Measurements from ENCODE around the gene KIAA1755.

- TF ChIP-seq CTCF (IDR thresholded peaks at IDR 0.05) (no peak), SIN3A (IDR thresholded peaks at IDR 0.05; ENCODE audit: borderline replicate concordance, low read depth, low read length) (no peak), EP300 (IDR thresholded peaks at IDR 0.05; ENCODE audit: borderline replicate concordance in 1 of 2, low read depth in 1 of 2, low read length in 1 of 2) (no peak), POLR2AphosphoS5 (IDR thresholded peaks at IDR 0.05; ENCODE audit: low read depth, low read length) (no peak), RFX5 (IDR thresholded peaks at IDR 0.05; ENCODE audit: low read length) (no peak), IRF3 (IDR thresholded peaks at IDR 0.05; ENCODE audit: low read depth, low read length) (no peak), RAD21 (IDR thresholded peaks at IDR 0.05; ENCODE audit: low read length) (no peak), NFIC (IDR thresholded peaks at IDR 0.05; ENCODE audit: borderline replicate concordance) (no peak), RXRA (IDR thresholded peaks at IDR 0.05; ENCODE audit: borderline replicate concordance, low read depth) (no peak), PBX3 (IDR thresholded peaks at IDR 0.05) (no peak), REST (IDR thresholded peaks at IDR 0.05; ENCODE audit: low read depth, low read length) (no peak), MAX (IDR thresholded peaks at IDR 0.05; ENCODE audit: low read depth) (no peak)
Observed at GRCh38 chr20:38245753-38246152, 14.8 kb downstream of the KIAA1755 start.

Measured in SK-N-SH (cell line).